HG02938 (cell line): ENCODE measurements around the gene EEFSEC.

Experiments
- ATAC-seq: cut with Tn5 transposase; IDR thresholded peaks from one replicate; pipeline ENCODE4 v1.9.1; 2021; ENCODE audit warnings: mild to moderate bottlenecking, moderate library complexity; ENCODE audit not compliant: unreplicated experiment

EEFSEC gene

DNA sequence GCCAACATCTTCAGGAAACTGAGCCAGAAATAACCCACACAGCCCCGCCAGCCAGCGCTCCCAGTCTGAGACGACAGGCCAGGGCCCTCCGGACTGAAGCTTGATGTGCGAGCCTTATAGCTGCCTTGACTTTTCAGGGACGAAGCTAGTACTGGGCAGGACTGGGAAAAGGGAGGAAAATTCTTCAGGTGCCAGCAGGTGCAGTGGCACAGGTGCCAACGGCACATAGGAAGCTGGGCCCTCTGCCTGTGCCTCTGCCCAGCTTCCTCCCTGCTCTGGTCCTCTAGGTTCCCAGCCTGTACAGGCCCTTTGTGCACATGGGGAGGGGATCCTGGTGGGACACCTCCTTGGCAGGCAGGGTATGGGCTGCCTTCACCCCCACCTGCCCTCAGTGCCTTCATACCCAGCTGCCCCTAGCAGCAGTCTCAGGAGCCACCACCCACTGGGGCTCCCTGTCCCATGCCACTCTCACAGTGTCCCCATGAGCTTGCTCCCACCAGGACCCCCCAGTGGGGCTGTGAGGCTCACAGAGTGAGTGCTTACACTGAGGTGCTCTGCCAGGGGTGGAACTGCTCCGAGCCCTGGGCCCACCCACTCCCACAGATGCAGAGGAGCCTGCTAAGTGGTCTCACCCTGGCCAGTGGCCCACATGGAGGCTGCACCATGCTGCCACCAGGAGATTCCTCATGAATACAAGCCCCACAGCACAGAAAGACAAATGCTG is 252.4 kb downstream of the EEFSEC start:
- no peak for ATAC-seq

DNA sequence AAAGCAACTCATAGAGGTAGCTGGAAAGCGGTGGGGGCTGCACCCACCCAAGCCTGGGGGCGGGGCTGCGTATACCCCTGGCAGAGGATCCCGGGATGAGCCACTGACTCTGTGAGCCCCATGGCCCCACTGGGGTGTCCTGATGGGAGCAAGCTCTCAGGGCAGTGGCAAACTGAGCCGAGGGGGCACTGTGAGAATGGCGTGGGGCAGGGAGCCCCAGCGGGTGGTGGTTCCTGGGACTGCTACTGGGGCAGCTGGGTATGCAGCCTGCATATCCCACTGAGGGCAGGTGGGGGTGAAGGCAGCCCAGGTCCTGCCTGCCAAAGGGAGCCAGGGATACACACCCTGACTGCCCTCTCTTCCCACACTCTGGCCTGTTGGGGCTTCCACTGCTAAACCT is 254.0 kb downstream of the EEFSEC start:
- no peak for ATAC-seq

DNA sequence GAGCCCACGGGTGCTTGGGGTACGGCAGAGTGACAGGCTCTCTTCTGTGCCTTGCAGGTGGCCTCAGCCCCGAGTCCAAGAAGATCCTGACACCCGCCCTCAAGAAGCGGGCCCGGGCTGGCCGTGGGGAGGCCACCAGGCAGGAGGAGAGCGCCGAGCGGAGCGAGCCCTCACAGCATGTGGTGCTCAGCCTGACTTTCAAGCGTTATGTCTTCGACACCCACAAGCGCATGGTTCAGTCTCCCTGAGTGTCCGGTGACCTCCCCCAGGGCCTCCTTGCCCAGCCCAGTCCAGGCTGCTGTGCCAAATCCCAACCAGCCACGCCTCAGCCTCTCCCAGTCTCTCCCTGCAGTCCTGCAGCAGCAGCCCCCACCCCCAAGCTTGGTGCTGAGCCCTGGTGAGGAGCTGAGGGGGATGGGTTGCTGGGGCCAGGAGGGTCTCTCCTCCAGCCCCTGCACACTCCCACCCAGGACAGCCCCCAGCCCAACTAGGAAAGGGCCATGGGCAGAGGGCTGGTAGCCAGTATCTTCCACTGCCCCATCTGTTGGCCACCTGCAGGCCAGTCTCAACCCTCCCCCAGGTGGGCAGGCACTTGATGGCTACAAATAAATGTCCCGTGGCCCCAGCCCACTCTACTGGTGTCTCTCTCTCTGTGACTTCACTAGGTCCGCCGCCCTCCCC is 254.9 kb downstream of the EEFSEC start:
- no peak for ATAC-seq

DNA sequence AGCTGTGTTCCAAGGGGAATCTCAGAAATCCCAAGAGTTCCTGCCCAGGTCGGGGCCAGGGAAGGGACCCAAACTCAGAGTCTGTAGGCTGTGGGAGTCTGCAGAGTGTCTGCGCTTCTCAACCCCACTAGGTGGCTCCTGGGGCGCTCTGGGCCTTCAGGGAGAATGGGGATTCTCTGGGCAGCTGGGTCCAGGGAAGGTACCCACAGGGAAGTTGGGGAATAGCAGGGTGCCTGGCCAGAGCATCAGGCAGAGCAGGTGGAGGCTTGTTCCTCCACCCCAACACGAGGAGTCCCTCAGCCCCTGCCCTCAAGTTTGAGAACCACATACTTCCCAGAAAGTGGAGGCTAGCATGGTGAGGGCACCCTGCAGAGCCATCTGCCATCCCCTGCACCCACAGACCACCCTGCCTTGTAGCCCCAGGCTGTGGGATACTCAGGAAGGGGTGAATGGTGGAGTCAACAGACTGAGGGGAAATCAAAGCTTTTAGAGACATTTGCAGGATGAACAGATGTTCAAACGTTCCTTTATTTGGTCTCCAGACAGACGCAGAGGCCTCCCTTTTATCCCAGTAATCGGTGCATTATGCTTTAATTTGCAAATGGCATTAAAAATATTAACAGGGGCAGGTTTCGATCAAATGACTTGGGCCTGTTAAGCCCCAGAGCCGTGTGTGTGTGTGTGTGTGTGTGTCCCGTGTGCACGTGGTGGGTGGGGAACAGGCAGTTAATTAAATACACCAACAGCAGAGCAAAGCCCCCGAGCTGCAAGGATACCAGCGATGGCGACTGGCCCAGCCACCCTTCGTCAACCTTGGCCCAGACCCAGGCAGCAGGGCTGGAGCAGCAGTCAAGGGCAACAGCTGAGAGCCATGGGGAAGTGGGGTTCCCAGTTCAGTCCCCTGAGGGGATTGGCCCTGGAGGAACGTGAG is 255.7 kb downstream of the EEFSEC start:
- ATAC-seq: no peak

DNA sequence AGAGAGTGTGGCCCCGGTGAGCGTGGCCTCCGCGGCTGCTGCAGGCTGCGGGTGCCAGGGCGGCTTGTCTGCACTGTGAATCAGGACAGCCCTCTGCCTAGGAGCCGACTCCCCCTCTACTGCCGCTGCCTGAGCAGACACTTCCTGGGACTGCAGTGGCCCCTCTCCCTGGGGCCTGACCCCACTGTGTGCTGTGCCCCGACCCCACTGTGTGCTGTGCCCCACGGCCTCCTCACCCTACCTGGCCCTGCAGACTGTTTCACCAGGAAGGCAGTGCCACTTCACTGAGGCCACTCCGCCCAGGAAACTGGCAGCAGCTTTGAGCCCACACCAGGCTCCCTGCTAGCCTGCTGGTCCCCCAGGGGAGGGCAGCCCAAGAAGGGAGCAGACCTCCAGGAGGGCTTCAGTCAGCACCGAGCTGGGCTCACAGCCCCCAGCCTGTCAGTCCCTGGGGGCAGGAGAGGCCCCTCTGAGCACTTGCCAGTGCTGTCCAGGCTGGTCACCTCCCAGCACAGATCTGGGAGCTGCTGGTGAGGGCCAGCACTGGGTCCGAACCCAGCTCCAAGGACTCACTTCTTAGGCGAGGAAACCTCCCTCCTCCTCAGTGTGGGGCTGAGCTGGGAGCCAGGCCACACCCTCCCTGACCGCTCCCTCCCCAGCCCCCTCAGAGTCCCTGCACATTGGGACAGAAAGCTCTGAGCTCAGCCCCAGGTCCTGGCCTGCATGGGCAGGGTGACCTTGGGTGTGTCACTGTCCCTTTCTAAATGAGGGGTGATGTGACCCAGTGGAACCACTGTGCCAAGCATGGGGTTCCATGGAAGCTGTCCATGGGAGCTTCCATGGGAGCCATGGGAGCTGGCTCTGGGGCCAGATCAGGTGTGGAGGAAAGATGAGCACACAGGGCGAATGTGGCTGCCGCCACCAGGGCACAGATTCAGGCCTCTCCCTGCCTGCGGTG is 256.6 kb downstream of the EEFSEC start:
- no peak for ATAC-seq

DNA sequence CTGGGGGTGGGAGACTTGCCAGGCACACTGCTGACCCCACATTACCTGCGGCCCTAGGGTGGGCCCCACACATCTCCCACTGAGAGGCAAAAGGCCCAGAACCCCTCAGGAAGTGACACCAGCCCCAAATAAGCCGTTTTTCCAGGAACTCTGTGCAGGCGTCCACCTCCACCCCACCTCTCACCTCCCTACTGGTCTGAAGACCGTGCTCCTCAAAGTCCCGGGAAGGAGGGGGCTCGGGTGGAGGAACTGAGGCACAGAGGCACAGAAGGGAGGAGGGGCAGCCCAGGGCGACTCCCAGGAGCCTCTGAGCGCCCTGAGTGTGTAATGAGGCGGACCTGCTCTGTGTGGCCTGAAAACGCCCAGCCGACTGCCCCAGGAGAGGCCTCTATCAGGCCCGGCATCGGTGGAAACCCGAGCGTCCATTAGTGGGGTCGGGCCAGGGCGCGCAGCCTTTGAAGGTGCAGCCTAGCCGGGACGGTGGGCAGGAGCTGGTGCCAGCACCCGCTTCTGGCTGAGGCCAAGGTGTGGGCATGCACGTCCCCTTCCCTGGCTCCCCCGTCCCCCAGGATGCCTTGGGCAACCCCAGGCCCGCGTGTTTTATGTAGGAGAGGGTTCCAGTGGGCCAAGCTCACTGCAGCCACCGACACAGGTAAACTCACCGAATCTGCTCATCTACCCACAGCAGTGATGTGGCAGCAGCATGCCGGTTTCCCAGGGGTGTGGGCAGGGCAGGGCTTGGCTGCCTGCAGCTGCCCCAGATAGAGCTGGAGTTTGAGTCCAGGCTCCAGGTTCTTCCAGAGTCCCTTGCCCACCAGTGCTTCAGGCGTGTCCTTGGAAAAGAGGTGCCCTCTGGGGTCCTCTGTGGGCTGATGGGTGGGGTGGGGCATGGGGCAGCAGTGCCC is 257.6 kb downstream of the EEFSEC start:
- no peak for ATAC-seq

DNA sequence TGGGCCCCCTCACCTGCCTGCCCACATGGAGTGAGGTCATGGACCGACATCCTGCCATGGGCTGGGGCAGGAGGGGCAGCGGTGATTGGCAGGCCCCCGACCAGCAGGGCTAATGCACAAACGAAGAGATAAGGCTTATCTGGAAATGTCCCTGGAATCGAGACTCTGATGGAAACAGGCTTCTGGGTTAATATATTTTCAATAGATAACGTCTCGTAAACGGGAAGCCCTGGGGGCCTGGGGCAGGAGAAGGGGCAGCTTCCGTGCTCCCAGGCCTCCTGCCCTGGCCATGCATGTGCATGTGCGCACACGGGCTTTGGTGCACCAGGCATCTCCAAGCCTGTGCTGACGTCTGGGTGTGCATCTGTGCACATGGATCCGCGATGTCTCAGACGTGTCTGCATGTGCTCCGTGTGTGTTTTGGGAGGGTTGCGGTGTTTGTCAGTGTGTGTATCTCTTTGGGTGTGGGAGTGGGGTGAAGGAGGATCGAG is 258.3 kb downstream of the EEFSEC start:
- ATAC-seq: no peak

DNA sequence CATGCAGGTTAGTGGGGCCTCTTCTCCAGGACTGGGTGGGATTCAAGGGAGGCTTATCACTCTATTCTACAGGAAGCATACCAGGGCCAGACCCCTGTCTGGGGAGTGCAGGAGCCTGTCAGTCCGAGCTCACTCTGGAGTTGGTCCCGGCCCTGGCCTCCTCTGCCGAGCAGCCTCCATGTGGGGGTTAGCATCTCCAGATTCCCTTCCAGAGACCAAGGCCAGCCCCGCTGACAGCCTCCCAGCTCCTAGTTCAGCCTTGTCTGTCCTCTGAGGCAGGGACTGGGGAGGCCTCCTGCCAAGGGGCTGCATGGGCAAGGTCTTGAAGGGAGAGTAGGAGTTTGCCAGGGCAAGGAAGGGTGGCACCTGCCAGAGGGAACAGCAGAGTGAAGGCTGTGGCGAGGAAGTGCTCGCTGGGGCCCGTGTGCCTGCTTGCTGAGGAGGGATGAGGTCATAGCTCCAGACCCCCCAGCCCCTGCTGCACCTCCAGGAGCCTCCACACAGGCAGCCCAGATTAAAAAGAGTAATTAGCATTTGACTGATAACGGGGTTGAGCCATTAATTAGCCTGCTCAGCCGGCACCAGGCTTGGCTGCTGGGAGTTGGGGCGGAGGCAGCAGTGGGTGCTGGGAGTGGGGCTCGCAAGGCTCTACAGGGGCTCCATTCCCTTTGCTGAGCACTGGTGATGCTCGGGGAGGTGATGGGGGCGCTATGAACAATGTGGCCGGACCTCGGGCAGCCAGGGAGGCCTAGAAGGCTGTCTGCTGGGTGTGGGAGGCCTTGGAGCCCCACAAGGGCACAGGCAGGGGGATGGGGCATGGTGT is 259.1 kb downstream of the EEFSEC start:
- ATAC-seq: no peak

DNA sequence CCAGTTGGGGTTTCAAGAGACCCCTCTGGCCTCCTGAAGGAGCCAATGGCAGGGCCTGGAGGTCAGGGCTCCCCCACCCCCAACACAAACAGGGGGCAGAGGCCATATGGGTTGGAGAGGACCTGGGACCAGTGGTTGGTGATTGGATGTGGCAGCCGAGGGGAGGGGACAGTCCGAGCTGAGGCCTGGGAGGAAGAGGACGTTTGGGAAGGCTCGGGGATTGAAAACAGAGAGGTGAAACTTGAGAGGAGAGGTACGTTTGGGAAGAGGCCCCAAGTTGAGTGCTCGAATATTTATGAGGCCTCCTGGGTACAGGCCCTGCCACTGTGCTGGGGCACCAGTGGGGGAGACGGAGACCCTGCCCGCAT is 259.7 kb downstream of the EEFSEC start:
- no peak for ATAC-seq

DNA sequence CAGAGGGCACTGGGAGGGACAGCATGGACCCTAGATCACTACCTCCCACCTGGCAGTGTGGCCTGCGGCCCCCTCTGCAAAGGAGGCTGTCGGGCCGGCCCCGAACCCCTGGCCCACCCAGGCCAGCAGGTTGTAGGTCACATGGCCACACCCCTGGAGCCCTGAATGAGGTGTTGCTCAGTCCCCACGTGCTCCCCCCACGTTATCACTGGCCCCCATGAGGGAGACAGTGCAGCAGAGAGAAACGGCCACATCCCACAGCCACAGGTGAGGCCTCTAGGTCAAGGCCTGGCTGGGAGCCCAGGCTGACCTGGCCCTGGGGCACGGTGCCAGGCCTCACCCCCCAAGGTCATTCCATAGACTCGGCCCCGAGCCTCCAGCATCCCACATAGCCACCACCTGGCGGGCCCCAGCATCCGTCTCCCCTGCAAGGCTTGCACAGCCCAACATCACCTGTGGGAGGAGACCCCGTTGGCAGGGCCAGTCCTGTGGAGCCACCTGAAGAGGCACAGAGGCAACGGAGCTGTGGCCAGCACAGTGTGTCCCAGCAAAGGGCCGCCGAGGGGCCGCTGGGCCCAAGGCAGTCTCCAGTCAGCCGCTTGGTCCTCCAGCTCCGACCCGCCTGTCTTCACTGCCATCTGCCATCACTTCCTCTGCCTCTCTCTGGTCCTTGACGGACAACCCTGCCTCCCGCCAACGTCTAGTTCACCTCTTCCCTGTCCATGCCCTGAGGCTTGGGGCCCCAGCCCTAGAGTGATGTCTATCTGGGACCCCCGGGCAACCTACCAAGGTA is 260.3 kb downstream of the EEFSEC start:
- ATAC-seq: no peak

DNA sequence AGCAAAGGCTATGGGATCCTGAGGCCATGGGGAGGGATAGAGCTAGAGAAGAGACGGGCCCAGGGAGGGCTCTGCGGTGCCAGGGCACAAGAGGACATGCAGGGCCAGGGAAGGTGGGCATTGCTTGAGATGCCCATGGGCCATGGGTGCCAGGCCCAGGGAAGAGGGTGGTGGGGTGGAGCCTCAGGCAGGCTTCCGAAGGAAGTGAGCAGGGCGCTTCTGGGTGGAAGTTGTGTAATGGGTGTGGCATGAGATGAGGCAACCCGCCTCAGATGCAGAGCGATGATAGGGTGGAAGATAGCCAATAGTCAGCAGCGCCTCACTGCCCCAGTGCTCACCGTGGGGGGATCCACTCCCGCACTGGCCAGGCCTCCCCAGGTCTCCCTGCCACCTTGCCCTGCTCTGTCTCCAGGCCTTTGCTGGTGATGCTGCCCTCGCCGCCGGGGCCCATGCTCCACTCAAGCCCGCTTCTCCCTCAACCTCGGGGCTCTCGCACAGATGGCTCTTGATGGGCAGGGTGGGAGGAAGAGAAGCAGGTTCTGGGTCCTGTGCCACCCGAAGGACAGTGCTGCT is 262.0 kb downstream of the EEFSEC start:
- no peak for ATAC-seq

DNA sequence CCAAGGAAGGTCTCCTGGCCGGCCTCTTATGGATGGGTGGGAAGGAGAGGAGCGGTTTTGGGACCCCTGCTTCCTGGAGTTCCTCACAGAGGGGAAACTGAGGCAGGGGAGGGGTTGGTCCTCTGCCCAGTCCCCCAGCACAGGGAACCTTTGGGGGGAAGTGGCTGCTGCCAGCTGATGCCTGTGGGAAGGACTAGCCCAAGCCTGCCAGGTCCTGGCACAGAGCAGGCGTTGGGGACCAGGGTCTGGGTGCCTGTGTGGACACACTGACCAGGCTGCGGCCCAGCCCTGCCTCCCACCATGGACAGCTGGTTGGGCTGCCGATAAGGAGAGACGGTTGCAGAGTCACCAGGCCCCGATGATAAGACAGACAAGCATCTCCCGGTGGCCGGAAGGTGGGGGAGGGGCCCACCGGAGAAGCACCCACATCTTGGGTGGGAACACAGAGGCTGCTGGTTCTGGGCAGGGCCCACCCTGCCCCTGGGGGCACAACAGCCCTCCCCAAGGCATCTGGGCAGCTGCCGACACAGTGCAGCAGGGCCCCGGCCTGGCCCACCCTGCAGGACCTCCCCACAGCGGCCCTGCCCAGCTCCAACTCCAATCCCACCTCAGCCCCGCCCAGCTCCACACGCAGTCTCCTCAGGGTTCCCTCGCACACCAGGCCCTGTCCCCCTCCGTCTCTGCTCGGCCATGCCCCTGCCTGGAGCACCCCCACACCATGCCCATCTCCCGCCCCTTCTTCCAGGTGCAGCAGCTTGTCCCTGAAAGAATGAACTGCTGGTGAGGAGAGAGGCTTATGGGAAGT is 262.7 kb downstream of the EEFSEC start:
- ATAC-seq: no peak

DNA sequence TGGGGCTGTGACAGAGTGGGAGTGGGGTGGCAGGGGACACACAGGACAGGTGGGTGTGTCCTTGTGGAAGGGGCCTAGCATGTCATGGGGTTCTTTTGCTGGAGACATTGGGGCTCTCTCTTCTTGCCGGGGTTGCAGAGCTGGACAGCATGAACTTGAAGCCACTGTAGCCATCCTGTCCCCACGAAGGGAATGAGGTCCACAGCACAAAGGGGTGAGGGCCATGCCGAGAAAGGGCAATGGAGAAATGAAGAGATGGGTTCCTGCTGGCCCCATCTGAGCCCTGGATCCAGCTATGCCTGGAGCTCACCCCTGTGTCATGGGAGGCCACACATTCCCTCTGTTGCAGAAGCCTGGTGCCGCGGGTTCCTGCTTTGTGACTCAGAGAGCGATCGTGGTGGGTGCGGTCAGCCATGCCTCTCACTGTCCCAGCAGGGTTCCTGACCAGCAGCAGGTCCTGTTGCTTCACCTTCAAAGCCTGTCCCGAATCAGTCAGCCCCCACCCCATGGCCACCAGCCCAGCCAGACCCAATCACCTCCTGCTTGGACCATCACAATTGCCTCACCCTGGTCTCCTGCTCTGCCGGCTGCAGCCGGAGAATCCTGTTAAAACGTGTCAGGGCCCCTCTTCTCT is 263.4 kb downstream of the EEFSEC start:
- no peak for ATAC-seq

DNA sequence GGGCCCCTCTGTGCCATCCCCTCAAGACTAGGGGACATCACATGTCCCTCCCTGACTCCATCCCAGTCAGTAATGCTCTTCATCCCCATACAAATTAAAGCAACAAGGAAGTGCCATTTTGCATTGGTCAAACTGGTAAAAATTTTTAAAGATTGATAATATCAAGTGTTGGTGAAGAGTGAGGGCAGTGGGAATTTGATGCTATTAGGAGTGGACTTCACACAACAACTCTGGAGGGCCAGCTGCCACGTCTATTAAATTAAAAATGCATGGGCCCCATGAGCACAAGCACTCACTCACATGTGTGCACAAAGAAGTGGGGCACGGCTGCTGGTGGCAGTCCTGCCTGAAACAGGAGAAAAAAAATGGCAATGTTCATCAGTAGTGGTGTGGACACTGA is 265.6 kb downstream of the EEFSEC start:
- no peak for ATAC-seq

DNA sequence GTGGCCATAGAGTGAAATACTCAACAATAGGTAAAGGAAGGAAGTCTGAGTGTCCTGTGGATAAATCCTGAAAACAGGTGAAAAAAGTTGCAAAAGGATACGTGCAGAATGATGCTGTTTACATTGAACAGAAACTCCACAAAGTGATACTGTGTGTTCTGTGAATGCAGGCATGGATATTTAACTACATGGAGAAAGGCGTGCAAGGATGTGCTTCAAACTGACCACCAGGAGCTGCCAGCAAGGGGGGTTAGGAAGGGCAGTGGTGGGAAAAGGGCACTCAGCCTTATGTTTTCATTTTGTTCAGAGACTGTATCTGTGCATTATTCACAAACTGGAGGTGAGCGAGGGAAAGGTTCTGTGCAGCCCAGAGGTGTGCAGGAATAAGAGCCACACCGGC is 266.0 kb downstream of the EEFSEC start:
- no peak for ATAC-seq

DNA sequence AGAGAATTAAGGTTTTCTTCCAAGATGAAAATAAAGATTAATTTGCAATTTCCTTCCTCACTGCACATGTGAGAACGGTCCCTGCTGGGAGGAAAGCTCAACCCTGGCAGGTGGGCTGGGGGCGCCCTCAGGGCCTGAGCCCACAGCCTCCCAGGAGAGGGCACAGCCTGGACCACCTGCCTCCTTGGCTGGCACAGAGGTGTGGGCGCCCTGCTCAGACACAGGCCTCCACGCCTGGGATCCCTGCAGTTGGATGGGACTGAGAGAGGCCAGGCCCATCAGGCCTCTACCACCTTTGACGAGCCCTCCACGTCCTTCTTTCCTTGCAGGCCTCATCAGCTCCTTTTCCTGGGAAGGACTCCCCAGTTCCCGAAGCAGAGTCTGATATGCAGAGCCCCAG is 267.0 kb downstream of the EEFSEC start:
- no peak for ATAC-seq
